Psoas muscle (tissue), 8 donors: ENCODE data around the gene SAMD13. TPM values are rescaled to one million over a fixed set of nuclear protein-coding genes. Genes with fewer than 3 reads are reported as not detected.

Experiments
- ATAC-seq, 4 donors: fragments of 200-7000 bp; cut with Tn5 transposase; one replicate each; pipeline ENCODE4 v1.9.1; 2020; ENCODE audit warnings: moderate library complexity in 3 of 4, mild to moderate bottlenecking in 2 of 4
- DNase-seq, 2 donors: peaks; one replicate each; pipeline ENCODE4 v3.0.0-alpha.2; 2020
- H3K27ac ChIP-seq: fragments of 200-600 bp; one replicate; pipeline ENCODE4 v1.8.0; 2022
- H3K27me3 ChIP-seq, 3 donors: fragments of 200-600 bp in 1 of 3; one replicate each; pipeline versions ENCODE4 v1.6.1 to v1.8.0; 2013 to 2022; ENCODE audit warnings: low read length in 2 of 3, mild to moderate bottlenecking in 2 of 3, moderate library complexity in 1 of 3; ENCODE audit not compliant: insufficient read depth in 3 of 3
- H3K36me3 ChIP-seq, 2 donors: fragments of 200-600 bp in 1 of 2; one replicate each; pipeline versions ENCODE4 v1.6.1 to v1.8.0; 2013 to 2022; ENCODE audit warnings: low read depth in 1 of 2, mild to moderate bottlenecking in 1 of 2, moderate library complexity in 1 of 2; ENCODE audit not compliant: insufficient read depth in 1 of 2
- H3K4me1 ChIP-seq: fragments of 200-600 bp; one replicate; pipeline ENCODE4 v1.8.0; 2022
- H3K4me3 ChIP-seq: fragments of 200-600 bp; one replicate; pipeline ENCODE4 v1.8.0; 2022; ENCODE audit warnings: mild to moderate bottlenecking
- H3K9me3 ChIP-seq: fragments of 200-600 bp; one replicate; pipeline ENCODE4 v1.8.0; 2022
- WGBS, 3 donors: extraction: QIAGEN DNeasy Blood & Tissue Kit; methylation state at CpG; one replicate each; pipeline versions ENCODE4 v1.1.6 to v1.1.7; 2013; 5-methylcytosine and 5-hydroxymethylcytosine counted together
- intact Hi-C, 2 donors: fragments of 100-400 bp; cut with DNase I; formaldehyde crosslinking; loops; one replicate each; pipeline versions ENCODE4 v1.11.0 to v1.14.2; 2022
- polyA plus RNA-seq, 3 donors: library from polyadenylated mRNA; stranded (reverse); fragments of 200-250 nt; gene quantifications; one replicate each; pipeline ENCODE4 v1.2.3, GENCODE V29; 2013
- total RNA-seq, 4 donors: library from RNA; stranded (reverse); fragmentation: NEBNext Ultra II Directional in 2 of 4; extraction: Animal tissue kit (Norgen Biotek cat#: 25700) in 2 of 4; gene quantifications; one replicate each; pipeline versions ENCODE4 v1.2.1 to v1.2.4, GENCODE V29; 2021 to 2023
- TF ChIP-seq, protein P1 (sequence below): fragments of 200-600 bp; IDR thresholded peaks from one replicate; pipeline ENCODE4 v1.8.0; 2022; ENCODE audit warnings: antibody characterized with exemption
- donor health status: healthy with polysubstance abuse.
- donor health status: DM: no; HTN: no; CAD: no; lungs with moderate emphysema.
- donor health status: Bipolar disorder and iron deficiency.
- donor health status: healthy.
- donor health status: DM: yes; HTN: yes; CAD: no.
- donor health status: DM: no; HTN: no; CAD: no.
- donor health status: DM: no; HTN: no; CAD: no.
- donor health status: DM: yes; HTN: yes; CAD: no.

The SAMD13 gene
- total and polyA plus RNA-seq, 7 donors = 0.53 to 6.8 (median 1.7) TPM

- H3K4me3 ChIP-seq = no peak overlapping the region
- ATAC-seq = no peak
- intact Hi-C loops = no loop called here
- TF ChIP-seq, protein P1, sequence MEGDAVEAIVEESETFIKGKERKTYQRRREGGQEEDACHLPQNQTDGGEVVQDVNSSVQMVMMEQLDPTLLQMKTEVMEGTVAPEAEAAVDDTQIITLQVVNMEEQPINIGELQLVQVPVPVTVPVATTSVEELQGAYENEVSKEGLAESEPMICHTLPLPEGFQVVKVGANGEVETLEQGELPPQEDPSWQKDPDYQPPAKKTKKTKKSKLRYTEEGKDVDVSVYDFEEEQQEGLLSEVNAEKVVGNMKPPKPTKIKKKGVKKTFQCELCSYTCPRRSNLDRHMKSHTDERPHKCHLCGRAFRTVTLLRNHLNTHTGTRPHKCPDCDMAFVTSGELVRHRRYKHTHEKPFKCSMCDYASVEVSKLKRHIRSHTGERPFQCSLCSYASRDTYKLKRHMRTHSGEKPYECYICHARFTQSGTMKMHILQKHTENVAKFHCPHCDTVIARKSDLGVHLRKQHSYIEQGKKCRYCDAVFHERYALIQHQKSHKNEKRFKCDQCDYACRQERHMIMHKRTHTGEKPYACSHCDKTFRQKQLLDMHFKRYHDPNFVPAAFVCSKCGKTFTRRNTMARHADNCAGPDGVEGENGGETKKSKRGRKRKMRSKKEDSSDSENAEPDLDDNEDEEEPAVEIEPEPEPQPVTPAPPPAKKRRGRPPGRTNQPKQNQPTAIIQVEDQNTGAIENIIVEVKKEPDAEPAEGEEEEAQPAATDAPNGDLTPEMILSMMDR = no peak
- H3K36me3 ChIP-seq = no peaks in the 10 kb centered on the region
- no peaks in the 10 kb centered on the region for H3K27me3 ChIP-seq
- 62 to 87% (median 68%) methylated on average over 3 of the region's 3 CpGs for WGBS, 3 donors
- H3K27ac ChIP-seq = no peak overlapping the region
- peaks cover under 1% of the 10 kb centered on the region for H3K4me1 ChIP-seq
- no peaks in the 10 kb centered on the region for H3K9me3 ChIP-seq
- no peak for DNase-seq
These were observed 80.6 kb downstream of the SAMD13 start for GRCh38 chr1:84382127-84382526.

DNA sequence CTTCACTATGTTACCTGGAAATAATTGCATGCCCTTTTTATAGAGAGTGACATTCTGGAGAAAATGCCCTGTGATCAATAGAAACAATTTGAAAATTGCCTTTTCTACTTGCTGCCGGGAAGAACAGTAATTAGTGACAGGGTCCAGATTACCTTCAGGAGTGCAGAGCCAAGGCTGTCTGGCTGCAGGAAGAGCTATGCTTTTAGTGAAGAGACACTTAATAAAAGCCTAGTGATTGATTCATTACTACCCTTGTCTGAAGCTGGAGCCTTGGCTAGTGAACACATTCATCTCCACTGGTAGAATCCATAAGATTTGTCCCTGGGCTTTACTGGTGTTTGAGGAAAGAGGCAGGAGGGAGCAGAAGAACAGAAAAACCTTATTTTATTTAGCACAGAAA, 83.8 kb downstream of the SAMD13 start:
- Histone ChIP-seq H3K27me3 (no peaks in the 10 kb centered on the region), H3K4me1 (no peaks in the 10 kb centered on the region), H3K9me3 (no peaks in the 10 kb centered on the region), H3K36me3 (no peaks in the 10 kb centered on the region), H3K27ac (no peak overlapping the region), H3K4me3 (no peak overlapping the region)
- intact Hi-C loops = no loop called here
- ATAC-seq (no peak), DNase-seq (no peak)
- TF ChIP-seq, protein P1 = no peak
- WGBS, 3 donors = 64 to 83% (median 74%) methylated on average over 1 of the region's 1 CpG

GRCh38 chr1:84386716-84387479, 85.4 kb downstream of the SAMD13 start:
- H3K4me1 ChIP-seq = no peaks in the 10 kb centered on the region
- intact Hi-C loops = no loop called here
- DNase-seq = no peak
- H3K4me3 ChIP-seq = no peak overlapping the region
- no peaks in the 10 kb centered on the region for H3K27me3 ChIP-seq
- TF ChIP-seq, protein P1 = no peak
- H3K36me3 ChIP-seq = no peaks in the 10 kb centered on the region
- 85 to 90% (median 89%) methylated on average over 5 of the region's 5 CpGs for WGBS, 3 donors
- no peaks in the 10 kb centered on the region for H3K9me3 ChIP-seq
- ATAC-seq = no peak
- H3K27ac ChIP-seq = no peak overlapping the region

DNA sequence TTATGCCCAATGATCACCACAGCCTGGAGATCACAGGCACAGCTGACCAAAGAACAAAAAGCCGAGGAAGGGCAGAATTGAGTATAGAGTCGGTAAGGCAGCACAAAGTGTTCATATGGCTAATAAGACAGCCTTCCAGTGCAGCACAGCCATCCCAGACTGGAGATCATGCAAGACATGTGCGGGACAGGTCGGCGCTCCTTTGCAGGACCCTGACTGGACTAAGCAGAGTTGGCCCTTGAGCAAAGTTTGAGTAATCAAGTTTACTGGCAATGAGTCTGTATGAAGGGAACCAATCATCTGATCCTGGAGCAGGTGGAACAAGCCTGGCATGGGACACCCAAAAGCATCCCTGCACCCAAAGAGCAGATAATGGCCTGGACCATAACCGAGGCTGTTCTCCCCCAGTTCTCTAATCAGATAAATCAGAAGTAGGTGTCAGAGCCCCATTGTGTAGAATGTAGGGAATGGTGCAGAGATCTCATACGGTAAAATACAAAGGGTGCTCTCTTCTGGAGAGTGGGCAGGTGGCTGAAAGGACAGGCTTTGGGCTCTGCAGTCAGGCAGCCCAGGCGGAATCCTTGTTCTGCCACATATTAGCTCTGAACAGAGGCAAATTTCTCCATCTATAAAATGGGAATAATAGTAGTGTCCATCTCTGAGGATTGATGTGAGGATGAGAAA, 86.1 kb downstream of the SAMD13 start:
- TF ChIP-seq, protein P1 = no peak
- H3K4me1 ChIP-seq = no peaks in the 10 kb centered on the region
- H3K27ac ChIP-seq = no peak overlapping the region
- intact Hi-C loops = no loop called here
- no peaks in the 10 kb centered on the region for H3K27me3 ChIP-seq
- H3K36me3 ChIP-seq = no peaks in the 10 kb centered on the region
- 63 to 74% (median 66%) methylated on average over 8 of the region's 8 CpGs for WGBS, 3 donors
- no peak overlapping the region for H3K4me3 ChIP-seq
- H3K9me3 ChIP-seq = no peaks in the 10 kb centered on the region
- ATAC-seq = peak in 1 of 4 donors; percentile 38
- no peak for DNase-seq
